ENCODE data around the gene TERC.
"Not testable (repeated sequence)": the region's sequence is repeated elsewhere in the genome, so short reads cannot be mapped to it uniquely, and the experiment has no call there.

TERC gene

GRCh38 chr3:169771497-169772304 is 6.8 kb upstream of the TERC start:
- DNase-seq, result peak; percentile 93

- no peak for DNase-seq
These were observed 4.7 kb upstream of the TERC start, which contains the start of gene ACTRT3 for GRCh38 chr3:169769287-169770181. Gene ACTRT3, minus strand, starts transcription at chr3:169769561. Its CDS starts 41 bp downstream, at chr3:169769520.

GRCh38 chr3:169764312-169764881 is 463 bp downstream of the TERC start:
- DNase-seq, result peak; percentile 53

GRCh38 chr3:169760479-169760878 is 4.4 kb downstream of the TERC start:
- no peak for DNase-seq

GRCh38 chr3:169759256-169759655 is 5.6 kb downstream of the TERC start:
- no peak for DNase-seq

GRCh38 chr3:169758359-169758994 is 6.4 kb downstream of the TERC start:
- DNase-seq, result no peak

- DNase-seq, result no peak
These were observed 9.4 kb downstream of the TERC start for GRCh38 chr3:169755488-169755887.

GRCh38 chr3:169754711-169755110 is 10.1 kb downstream of the TERC start:
- no peak for DNase-seq

- no peak for DNase-seq
These were observed 13.0 kb downstream of the TERC start for GRCh38 chr3:169751875-169752274.

- DNase-seq, result no peak
These were observed 14.2 kb downstream of the TERC start for GRCh38 chr3:169750665-169751064.

- DNase-seq, result no peak
These were observed 16.2 kb downstream of the TERC start for GRCh38 chr3:169748670-169749069.

- no peak for DNase-seq
These were observed 17.9 kb downstream of the TERC start for GRCh38 chr3:169746924-169747323.

- DNase-seq, result no peak
These were observed 20.4 kb downstream of the TERC start for GRCh38 chr3:169744366-169745054.

- DNase-seq, result no peak
These were observed 25.8 kb downstream of the TERC start for GRCh38 chr3:169739067-169739466.

- not testable (repeated sequence) for DNase-seq
These were observed 33.0 kb downstream of the TERC start for GRCh38 chr3:169731857-169732256.

- DNase-seq, result no peak
These were observed 42.1 kb downstream of the TERC start for GRCh38 chr3:169722724-169723123.

GRCh38 chr3:169718415-169718814 is 46.4 kb downstream of the TERC start:
- DNase-seq, result not testable (repeated sequence)

Measured in DMS79 treated with DMSO at 0.1 percent for 48 hours (cell line).